ENCODE results near the gene MED25. TPM values are rescaled to one million over a fixed set of nuclear protein-coding genes. Genes with fewer than 3 reads are reported as not detected.

MED25 gene
- total RNA-seq, 4 donors from 2014 or later = 16.9 to 27.7 (median 23.9) TPM

GRCh38 chr19:49836176-49837008, 18.3 kb downstream of the MED25 start:
- intact Hi-C loops (cut with DNase I) = no loop called here
- no peak for DNase-seq
- H3K9me3 ChIP-seq = no peaks in the 10 kb centered on the region
- H3K36me3 ChIP-seq = peaks cover 27 to 96% (median 53%) of the 10 kb centered on the region in 3 donors
- TF ChIP-seq CTCF (IDR thresholded peaks at IDR 0.05) (no peak), POLR2A (IDR thresholded peaks at IDR 0.05) (no peak)
- H3K4me3 ChIP-seq = no peak overlapping the region
- no peak overlapping the region for H3K27ac ChIP-seq
- no peaks in the 10 kb centered on the region for H3K4me1 ChIP-seq
- H3K27me3 ChIP-seq = no peaks in the 10 kb centered on the region
- WGBS, 2 donors = 89% methylated on average over 3 of the region's 20 CpGs; no CpG with 5 or more reads in 1 of the 2 donors

GRCh38 chr19:49837009-49837310, 18.9 kb downstream of the MED25 start:
- H3K27ac ChIP-seq = no peak overlapping the region
- peaks cover 21 to 90% (median 48%) of the 10 kb centered on the region in 3 donors for H3K36me3 ChIP-seq

GRCh38 chr19:49837425-49837824, 19.3 kb downstream of the MED25 start:
- Histone ChIP-seq H3K4me3 (no peak overlapping the region), H3K9me3 (no peaks in the 10 kb centered on the region), H3K27me3 (no peaks in the 10 kb centered on the region), H3K27ac (no peak overlapping the region), H3K4me1 (no peaks in the 10 kb centered on the region), H3K36me3 (peaks cover 16 to 85% (median 43%) of the 10 kb centered on the region in 3 donors)
- no peak for DNase-seq
- no peak for TF ChIP-seq CTCF (IDR thresholded peaks at IDR 0.05)
- no peak for TF ChIP-seq POLR2A (IDR thresholded peaks at IDR 0.05)
- intact Hi-C loops (cut with DNase I) = no loop called here
- WGBS, 2 donors = 88 to 95% methylated on average over 7 to 8 of the region's 9 CpGs

More at GRCh38 chr19:49837009-49837310, 18.9 kb downstream of the MED25 start:
- no peak for DNase-seq
- WGBS, 2 donors = 74 to 78% methylated on average over 1 to 2 of the region's 5 CpGs
- no peaks in the 10 kb centered on the region for H3K27me3 ChIP-seq
- no peak for TF ChIP-seq POLR2A (IDR thresholded peaks at IDR 0.05)
- no peak for TF ChIP-seq CTCF (IDR thresholded peaks at IDR 0.05)
- no peak overlapping the region for H3K4me3 ChIP-seq
- intact Hi-C loops (cut with DNase I) = no loop called here
- H3K4me1 ChIP-seq = no peaks in the 10 kb centered on the region
- H3K9me3 ChIP-seq = no peaks in the 10 kb centered on the region

- intact Hi-C loops (cut with DNase I) = no loop called here
- no peaks in the 10 kb centered on the region for H3K9me3 ChIP-seq
- H3K36me3 ChIP-seq = peaks cover 16 to 69% (median 34%) of the 10 kb centered on the region in 3 donors
- 83 to 87% methylated on average over 17 of the region's 18 CpGs for WGBS, 2 donors
- no peak for TF ChIP-seq POLR2A (IDR thresholded peaks at IDR 0.05)
- no peak for TF ChIP-seq CTCF (IDR thresholded peaks at IDR 0.05)
- H3K27me3 ChIP-seq = no peaks in the 10 kb centered on the region
- no peak for DNase-seq
- H3K27ac ChIP-seq = no peak overlapping the region
- no peak overlapping the region for H3K4me3 ChIP-seq
- no peaks in the 10 kb centered on the region for H3K4me1 ChIP-seq
These were observed 20.9 kb downstream of the MED25 start for GRCh38 chr19:49838885-49839588.

- no peak overlapping the region for H3K4me3 ChIP-seq
- no peak for DNase-seq
- TF ChIP-seq POLR2A (IDR thresholded peaks at IDR 0.05) = no peak
- intact Hi-C loops (cut with DNase I) = no loop called here
- 94 to 97% methylated on average over 10 to 11 of the region's 11 CpGs for WGBS, 2 donors
- no peak overlapping the region for H3K27ac ChIP-seq
- no peaks in the 10 kb centered on the region for H3K9me3 ChIP-seq
- H3K27me3 ChIP-seq = no peaks in the 10 kb centered on the region
- peaks cover 16 to 62% (median 27%) of the 10 kb centered on the region in 3 donors for H3K36me3 ChIP-seq
- H3K4me1 ChIP-seq = no peaks in the 10 kb centered on the region
These were observed 21.6 kb downstream of the MED25 start for GRCh38 chr19:49839713-49840112.
